A549 treated with Mapracorat at 1 μM for 4 hours (cell line): Measurements from ENCODE around the gene PRTN3. TPM values are rescaled to one million over a fixed set of nuclear protein-coding genes. Genes with fewer than 3 reads are reported as not detected.

Experiments
- total RNA-seq: library from RNA; stranded (reverse); fragments of 200-300 nt; extraction: Qiagen RNA extraction; gene quantifications from 5 replicates; pipeline ENCODE4 v1.2.3, GENCODE V29; 2022

PRTN3 gene, protein sequence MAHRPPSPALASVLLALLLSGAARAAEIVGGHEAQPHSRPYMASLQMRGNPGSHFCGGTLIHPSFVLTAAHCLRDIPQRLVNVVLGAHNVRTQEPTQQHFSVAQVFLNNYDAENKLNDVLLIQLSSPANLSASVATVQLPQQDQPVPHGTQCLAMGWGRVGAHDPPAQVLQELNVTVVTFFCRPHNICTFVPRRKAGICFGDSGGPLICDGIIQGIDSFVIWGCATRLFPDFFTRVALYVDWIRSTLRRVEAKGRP
- 0.13 to 0.42 TPM (median 0.30 TPM) in 5 replicates for total RNA-seq

GRCh38 chr19:840519-841206 is at the start of gene PRTN3:
PRTN3 (plus strand) TSS chr19:840999; CDS start chr19:841009, 10 bp downstream.

DNA sequence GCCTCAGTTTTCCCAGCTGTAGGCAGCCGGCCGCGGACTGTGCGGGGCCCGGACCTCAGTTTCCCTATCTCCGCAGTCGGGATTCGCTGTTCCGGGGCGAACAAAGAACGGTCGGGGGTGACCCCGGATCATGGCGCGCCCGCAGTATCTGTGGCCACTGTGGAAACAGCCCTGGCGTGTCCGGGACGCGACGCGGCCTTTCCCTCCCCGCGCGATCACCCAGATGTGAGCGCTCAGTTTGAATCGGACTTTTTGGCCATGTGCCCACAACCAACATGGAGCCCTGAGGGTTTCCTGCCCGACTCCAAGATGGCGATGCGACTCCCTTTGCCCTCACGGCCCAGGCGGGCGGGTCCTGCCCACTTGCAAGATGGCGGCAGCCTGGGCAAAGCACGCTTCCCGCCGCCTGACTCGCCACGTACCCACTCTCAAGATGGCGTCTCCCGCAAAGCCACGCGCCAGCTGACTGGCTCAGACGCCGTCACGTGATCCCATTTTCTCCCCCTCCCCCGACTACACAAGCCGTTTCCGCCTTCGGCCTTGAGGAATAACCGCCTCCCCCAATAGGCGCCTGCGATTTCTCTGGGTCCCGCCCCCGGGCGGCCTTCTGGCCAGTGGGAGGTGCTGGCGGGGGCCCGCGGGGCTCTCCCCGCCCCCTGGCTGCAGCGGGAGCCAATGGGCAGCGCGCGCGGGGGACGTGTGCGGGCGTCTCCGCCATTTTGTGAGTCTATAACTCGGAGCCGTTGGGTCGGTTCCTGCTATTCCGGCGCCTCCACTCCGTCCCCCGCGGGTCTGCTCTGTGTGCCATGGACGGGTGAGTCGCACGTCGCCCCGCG is 43.9 kb upstream of the PRTN3 start, which contains the start of gene PTBP1:
TSS of gene PTBP1 (plus strand) at position 761 of the 836 bp plus-strand sequence. CDS start at position 807, 46 bp downstream.

DNA sequence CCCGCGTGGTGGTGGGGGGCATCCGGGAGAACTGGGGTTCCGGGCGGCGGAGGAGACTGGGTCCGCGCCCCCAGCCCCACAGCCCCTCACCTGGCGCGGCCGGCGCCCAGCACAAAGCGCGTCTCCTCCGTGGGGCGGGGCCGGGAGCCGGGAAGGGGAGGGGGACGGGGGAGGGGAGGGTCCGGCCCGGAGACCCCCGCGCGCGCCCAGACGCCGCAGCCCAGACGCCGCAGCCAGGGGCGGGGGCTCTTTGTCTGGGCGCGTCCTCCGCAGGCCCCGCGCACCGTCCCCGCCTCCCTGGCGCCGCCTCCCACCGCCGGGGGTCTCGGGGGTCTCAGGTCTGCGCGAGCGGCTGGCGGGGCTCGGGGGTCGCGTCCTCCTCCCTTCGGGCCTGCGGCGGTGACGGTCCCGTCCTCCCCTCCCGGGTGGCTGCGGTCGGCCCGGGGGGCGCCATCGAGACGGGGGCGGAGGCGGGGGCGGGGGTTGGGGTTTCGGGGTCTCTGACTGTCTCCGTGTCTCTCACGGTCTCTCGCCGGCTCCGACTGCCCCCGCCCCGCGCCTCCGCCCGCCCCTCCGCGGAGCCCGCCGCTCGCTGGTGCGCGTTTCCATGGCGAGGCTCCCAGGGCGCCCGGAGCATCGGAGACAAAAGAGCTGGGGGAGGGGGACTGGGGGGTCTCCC is 18.8 kb upstream of the PRTN3 start, which contains the start of gene PLPPR3:
TSS of gene PLPPR3 (minus strand) at position 131 of the 679 bp plus-strand sequence. CDS start 396 bp downstream, outside the sequence.

GRCh38 chr19:827710-828321 is 13.0 kb upstream of the PRTN3 start, which contains the start of gene AZU1:
AZU1 (plus strand) TSS chr19:827837; CDS start chr19:827847, 10 bp downstream.

DNA sequence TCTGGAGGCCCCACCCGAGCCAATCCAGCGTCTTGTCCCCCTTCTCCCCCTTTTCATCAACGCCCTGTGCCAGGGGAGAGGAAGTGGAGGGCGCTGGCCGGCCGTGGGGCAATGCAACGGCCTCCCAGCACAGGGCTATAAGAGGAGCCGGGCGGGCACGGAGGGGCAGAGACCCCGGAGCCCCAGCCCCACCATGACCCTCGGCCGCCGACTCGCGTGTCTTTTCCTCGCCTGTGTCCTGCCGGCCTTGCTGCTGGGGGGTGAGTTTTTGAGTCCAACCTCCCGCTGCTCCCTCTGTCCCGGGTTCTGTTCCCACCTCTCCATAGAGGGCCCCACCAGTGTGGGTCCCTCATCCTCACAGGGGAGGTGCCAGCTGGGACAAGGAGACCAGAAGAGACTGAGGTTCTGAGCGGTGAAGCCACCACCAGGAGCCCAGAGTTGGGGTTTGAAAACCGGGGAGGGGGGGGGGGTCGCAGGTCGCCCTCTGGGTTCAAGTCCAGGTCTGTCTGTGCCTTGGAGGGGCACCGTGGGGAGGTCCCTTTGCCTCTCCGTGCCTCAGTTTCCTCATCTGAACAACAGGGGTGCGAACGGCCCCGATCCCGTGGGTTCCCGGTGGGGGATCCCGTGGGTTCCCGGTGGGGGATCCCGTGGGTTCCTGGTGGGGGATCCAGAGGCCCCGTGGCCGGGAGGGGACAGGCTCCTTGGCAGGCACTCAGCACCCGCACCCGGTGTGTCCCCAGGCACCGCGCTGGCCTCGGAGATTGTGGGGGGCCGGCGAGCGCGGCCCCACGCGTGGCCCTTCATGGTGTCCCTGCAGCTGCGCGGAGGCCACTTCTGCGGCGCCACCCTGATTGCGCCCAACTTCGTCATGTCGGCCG is 11.6 kb downstream of the PRTN3 start, which contains the start of gene ELANE:
TSS of gene ELANE (plus strand) at position 168 of the 878 bp plus-strand sequence. CDS start at position 194, 26 bp downstream.

GRCh38 chr19:858868-859843 is 18.4 kb downstream of the PRTN3 start, which contains the start of gene CFD:
CFD (plus strand) TSS chr19:859664; CDS start chr19:859690, 26 bp downstream.

GRCh38 chr19:892894-893689 is 52.3 kb downstream of the PRTN3 start, which contains the start of the genes MED16 and RNU6-9:
MED16 (minus strand) TSS chr19:893187; CDS start chr19:891131, 2,056 bp downstream.
RNU6-9 (plus strand) TSS chr19:893484.

Other genes starting within 250 kb of the PRTN3 start
- gene POLRMT, start 207.5 kb upstream of the PRTN3 start, total RNA-seq = 69.5 to 94.1 TPM (median 92.9 TPM) in 5 replicates
- 0.28 to 0.77 TPM (median 0.72 TPM) in 5 replicates for gene FGF22, start 201.1 kb upstream of the PRTN3 start, total RNA-seq
- 52.1 to 76.4 TPM (median 74.4 TPM) in 5 replicates for gene RNF126, start 177.8 kb upstream of the PRTN3 start, total RNA-seq
- 190 to 250 TPM (median 228 TPM) in 5 replicates for gene FSTL3, start 164.6 kb upstream of the PRTN3 start, total RNA-seq
- 0.18 to 0.23 TPM in 2 of 5 replicates, not detected in the others for gene PRSS57, start 145.5 kb upstream of the PRTN3 start, total RNA-seq
- gene PALM, start 132.1 kb upstream of the PRTN3 start, total RNA-seq = 11.0 to 15.7 TPM (median 14.8 TPM) in 5 replicates
- 66.4 to 87.9 TPM (median 83.2 TPM) in 5 replicates for gene MISP, start 89.9 kb upstream of the PRTN3 start, total RNA-seq
- gene PTBP1, start 43.5 kb upstream of the PRTN3 start, total RNA-seq = 202 to 210 TPM (median 205 TPM) in 5 replicates
- 1.9 to 5.5 TPM (median 4.8 TPM) in 5 replicates for gene PLPPR3, start 19.0 kb upstream of the PRTN3 start, total RNA-seq
- gene AZU1, start 13.2 kb upstream of the PRTN3 start, total RNA-seq = 0.07 to 0.28 TPM (median 0.20 TPM) in 5 replicates
- gene ELANE, start 11.3 kb downstream of the PRTN3 start, total RNA-seq = not detected in 5 replicates
- gene CFD, start 18.7 kb downstream of the PRTN3 start, total RNA-seq = 10.4 to 27.5 TPM (median 22.2 TPM) in 5 replicates
- 11.6 to 25.0 TPM (median 22.0 TPM) in 5 replicates for gene MED16, start 52.2 kb downstream of the PRTN3 start, total RNA-seq
- gene RNU6-9, start 52.5 kb downstream of the PRTN3 start, total RNA-seq = not detected in 5 replicates
- 25.9 to 43.5 TPM (median 37.1 TPM) in 5 replicates for gene R3HDM4, start 72.2 kb downstream of the PRTN3 start, total RNA-seq
- 0.31 to 0.65 TPM (median 0.54 TPM) in 4 of 5 replicates, not detected in the other for gene KISS1R, start 76.3 kb downstream of the PRTN3 start, total RNA-seq
- 3.2 to 5.3 TPM (median 5.3 TPM) in 5 replicates for gene ARID3A, start 85.0 kb downstream of the PRTN3 start, total RNA-seq
- gene WDR18, start 143.3 kb downstream of the PRTN3 start, total RNA-seq = 40.8 to 72.1 TPM (median 67.5 TPM) in 5 replicates
- 1.8 to 5.0 TPM (median 2.5 TPM) in 5 replicates for gene GRIN3B, start 159.4 kb downstream of the PRTN3 start, total RNA-seq
- gene TMEM259, start 180.1 kb downstream of the PRTN3 start, total RNA-seq = 71.4 to 134 TPM (median 123 TPM) in 5 replicates
- not detected in 5 replicates for gene RNU6-2, start 180.5 kb downstream of the PRTN3 start, total RNA-seq
- gene CNN2, start 185.6 kb downstream of the PRTN3 start, total RNA-seq = 66.3 to 85.2 TPM (median 76.4 TPM) in 5 replicates
- gene ABCA7, start 199.1 kb downstream of the PRTN3 start, total RNA-seq = 8.7 to 16.2 TPM (median 12.6 TPM) in 5 replicates
- 1.9 to 4.3 TPM (median 4.1 TPM) in 5 replicates for gene ARHGAP45, start 226.2 kb downstream of the PRTN3 start, total RNA-seq